ENCODE data around the gene MTHFD1L.

Gene MTHFD1L

DNA sequence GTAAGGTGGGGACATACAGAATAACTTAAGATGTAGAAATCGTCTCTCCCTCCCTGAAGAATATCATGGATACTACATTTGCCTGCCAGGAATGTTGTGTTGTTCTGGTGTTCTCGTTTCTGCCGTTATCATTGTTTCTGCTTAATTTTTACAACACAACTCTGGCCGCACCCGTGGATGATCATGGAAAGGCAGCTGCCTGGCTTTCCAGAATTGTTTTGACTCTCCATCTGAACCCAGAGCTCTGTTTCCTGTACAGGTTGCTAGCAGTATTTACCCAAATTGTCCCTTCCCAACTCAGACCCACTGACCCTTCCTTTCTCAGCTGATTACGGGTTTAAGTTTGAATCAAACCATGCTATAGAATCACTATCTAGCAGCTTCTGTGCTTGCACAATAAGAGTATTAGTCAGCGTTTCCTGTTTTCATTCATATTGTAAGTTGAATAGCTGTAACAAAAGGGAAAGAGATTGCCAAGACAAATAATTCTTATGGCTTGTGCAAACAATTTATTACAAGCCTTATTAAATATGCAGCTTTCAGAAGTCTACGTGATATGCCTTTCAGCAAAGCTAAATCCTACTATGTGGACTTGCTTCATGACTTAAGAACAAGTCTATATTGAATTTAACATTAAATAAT is 139.0 kb downstream of the MTHFD1L start:
- Histone ChIP-seq H3F3A (ENCODE audit: control insufficient read depth, insufficient read depth) (no peaks in the 10 kb centered on the region; the same call in 1 of the 2 replicates), H3K4me3 (ENCODE audit: low read length) (no peak overlapping the region), H4K20me1 (ENCODE audit: control insufficient read depth, insufficient read depth, low read depth, low read length) (no peaks in the 10 kb centered on the region), H3K9me3 (ENCODE audit: control insufficient read depth, insufficient read depth, low read length) (no peaks in the 10 kb centered on the region), H3K9me2 (replicated peaks; ENCODE audit: control insufficient read depth, low read length) (no peaks in the 10 kb centered on the region), H3K4me1 (ENCODE audit: control insufficient read depth, low read length) (no peaks in the 10 kb centered on the region), H3K79me2 (ENCODE audit: control insufficient read depth, low read length) (no peaks in the 10 kb centered on the region), H3K36me3 (ENCODE audit: control insufficient read depth, low read length) (peaks cover 14% of the 10 kb centered on the region), H3K4me2 (ENCODE audit: low read length) (no peak overlapping the region), H3K27me3 (ENCODE audit: control insufficient read depth, low read length) (no peaks in the 10 kb centered on the region), H3K27ac (ENCODE audit: low read depth, low read length) (no peak overlapping the region)
- TF ChIP-seq, protein P1, sequence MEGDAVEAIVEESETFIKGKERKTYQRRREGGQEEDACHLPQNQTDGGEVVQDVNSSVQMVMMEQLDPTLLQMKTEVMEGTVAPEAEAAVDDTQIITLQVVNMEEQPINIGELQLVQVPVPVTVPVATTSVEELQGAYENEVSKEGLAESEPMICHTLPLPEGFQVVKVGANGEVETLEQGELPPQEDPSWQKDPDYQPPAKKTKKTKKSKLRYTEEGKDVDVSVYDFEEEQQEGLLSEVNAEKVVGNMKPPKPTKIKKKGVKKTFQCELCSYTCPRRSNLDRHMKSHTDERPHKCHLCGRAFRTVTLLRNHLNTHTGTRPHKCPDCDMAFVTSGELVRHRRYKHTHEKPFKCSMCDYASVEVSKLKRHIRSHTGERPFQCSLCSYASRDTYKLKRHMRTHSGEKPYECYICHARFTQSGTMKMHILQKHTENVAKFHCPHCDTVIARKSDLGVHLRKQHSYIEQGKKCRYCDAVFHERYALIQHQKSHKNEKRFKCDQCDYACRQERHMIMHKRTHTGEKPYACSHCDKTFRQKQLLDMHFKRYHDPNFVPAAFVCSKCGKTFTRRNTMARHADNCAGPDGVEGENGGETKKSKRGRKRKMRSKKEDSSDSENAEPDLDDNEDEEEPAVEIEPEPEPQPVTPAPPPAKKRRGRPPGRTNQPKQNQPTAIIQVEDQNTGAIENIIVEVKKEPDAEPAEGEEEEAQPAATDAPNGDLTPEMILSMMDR (IDR thresholded peaks at IDR 0.05; ENCODE audit: low read depth, low read length, poor library complexity, severe bottlenecking): no peak
- no peak for TF ChIP-seq EZH2phosphoT487 (IDR thresholded peaks at IDR 0.05; ENCODE audit: borderline replicate concordance, low read length)

DNA sequence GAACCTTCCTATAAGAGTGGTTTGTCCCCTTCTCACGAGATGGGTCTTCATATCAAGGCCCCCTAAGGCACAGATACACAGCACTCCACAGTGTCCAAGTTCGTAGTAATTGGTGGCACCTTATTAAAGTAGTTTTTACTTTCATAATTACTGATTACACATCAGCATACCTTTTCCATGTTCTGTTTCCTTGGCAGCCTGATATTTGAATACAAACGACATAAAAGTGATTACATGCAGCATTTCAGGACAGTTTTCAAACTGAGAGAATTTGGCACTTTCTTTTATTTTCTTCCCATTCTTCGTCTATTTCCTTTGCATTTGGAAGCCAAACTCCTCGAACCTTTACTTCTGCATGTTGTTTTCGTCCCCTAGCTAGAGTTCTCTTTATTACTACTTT is 139.7 kb downstream of the MTHFD1L start:
- Histone ChIP-seq H3K4me3 (ENCODE audit: low read length) (no peak overlapping the region), H3K9me3 (ENCODE audit: control insufficient read depth, insufficient read depth, low read length) (no peaks in the 10 kb centered on the region), H3K36me3 (ENCODE audit: control insufficient read depth, low read length) (peaks cover 21% of the 10 kb centered on the region), H3K79me2 (ENCODE audit: control insufficient read depth, low read length) (no peaks in the 10 kb centered on the region), H3K4me1 (ENCODE audit: control insufficient read depth, low read length) (no peaks in the 10 kb centered on the region), H3K9me2 (replicated peaks; ENCODE audit: control insufficient read depth, low read length) (no peaks in the 10 kb centered on the region), H3K27ac (ENCODE audit: low read depth, low read length) (no peak overlapping the region), H3K4me2 (ENCODE audit: low read length) (no peak overlapping the region), H3F3A (ENCODE audit: control insufficient read depth, insufficient read depth) (no peaks in the 10 kb centered on the region; the same call in 1 of the 2 replicates), H3K27me3 (ENCODE audit: control insufficient read depth, low read length) (no peaks in the 10 kb centered on the region), H4K20me1 (ENCODE audit: control insufficient read depth, insufficient read depth, low read depth, low read length) (no peaks in the 10 kb centered on the region)
- TF ChIP-seq EZH2phosphoT487 (IDR thresholded peaks at IDR 0.05; ENCODE audit: borderline replicate concordance, low read length): no peak
- TF ChIP-seq, protein P1 (IDR thresholded peaks at IDR 0.05; ENCODE audit: low read depth, low read length, poor library complexity, severe bottlenecking): no peak

DNA sequence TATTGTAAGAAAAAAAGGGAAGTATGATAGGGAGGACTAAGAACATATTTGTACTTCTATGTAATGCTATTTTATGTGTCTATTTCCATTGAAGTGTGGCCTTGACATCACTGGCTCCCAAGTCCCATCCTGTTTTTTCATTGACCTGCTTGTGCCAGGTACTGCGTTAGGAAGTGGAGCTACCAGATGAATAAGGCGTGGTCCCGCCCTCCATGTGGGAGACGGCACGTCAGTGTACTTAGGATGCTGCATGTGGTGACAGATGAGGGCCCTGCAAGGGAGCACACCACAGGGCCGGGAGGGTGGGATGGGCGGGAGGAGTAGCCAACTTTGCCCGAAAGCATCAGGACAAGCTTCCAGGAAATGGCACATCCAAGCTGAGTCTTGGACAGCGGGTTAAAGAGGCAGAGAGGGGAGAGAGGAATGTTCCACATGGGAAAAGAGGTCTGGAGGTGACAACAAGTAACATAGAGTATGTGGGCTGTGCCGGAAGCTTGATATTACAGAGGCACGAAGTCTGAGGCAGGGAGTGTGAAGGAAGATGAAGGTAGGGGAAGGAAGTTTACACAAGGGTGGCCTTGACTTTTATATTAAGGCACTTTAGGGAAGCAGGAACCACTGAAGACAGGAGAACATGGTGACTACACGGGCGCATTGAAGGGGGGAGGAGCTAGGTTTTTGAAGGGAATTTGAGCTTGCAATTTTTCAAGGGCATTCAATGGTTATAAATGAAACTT is 140.6 kb downstream of the MTHFD1L start:
- no peak overlapping the region for H3K4me3 ChIP-seq (ENCODE audit: low read length)
- no peak overlapping the region for H3K4me2 ChIP-seq (ENCODE audit: low read length)
- H3K27me3 ChIP-seq (ENCODE audit: control insufficient read depth, low read length): no peaks in the 10 kb centered on the region
- TF ChIP-seq EZH2phosphoT487 (IDR thresholded peaks at IDR 0.05; ENCODE audit: borderline replicate concordance, low read length): no peak
- TF ChIP-seq, protein P1 (IDR thresholded peaks at IDR 0.05; ENCODE audit: low read depth, low read length, poor library complexity, severe bottlenecking): no peak
- peaks cover 21% of the 10 kb centered on the region for H3K36me3 ChIP-seq (ENCODE audit: control insufficient read depth, low read length)
- no peak overlapping the region for H3K27ac ChIP-seq (ENCODE audit: low read depth, low read length)
- H3K9me2 ChIP-seq (replicated peaks; ENCODE audit: control insufficient read depth, low read length): no peaks in the 10 kb centered on the region
- no peaks in the 10 kb centered on the region for H3F3A ChIP-seq (ENCODE audit: control insufficient read depth, insufficient read depth)
- H4K20me1 ChIP-seq (ENCODE audit: control insufficient read depth, insufficient read depth, low read depth, low read length): no peaks in the 10 kb centered on the region
- no peaks in the 10 kb centered on the region for H3K4me1 ChIP-seq (ENCODE audit: control insufficient read depth, low read length)
- no peaks in the 10 kb centered on the region for H3K9me3 ChIP-seq (ENCODE audit: control insufficient read depth, insufficient read depth, low read length)
- no peaks in the 10 kb centered on the region for H3K79me2 ChIP-seq (ENCODE audit: control insufficient read depth, low read length)

Data from DOHH2 (cell line).